ENCODE measurements around the gene KRTCAP2.

- TF ChIP-seq CTCF (IDR thresholded peaks at IDR 0.05), result no peak
- TF ChIP-seq POLR2AphosphoS5 (IDR thresholded peaks at IDR 0.05), result no peak
- no peak for TF ChIP-seq POLR2A (IDR thresholded peaks at IDR 0.05)
These were observed 44.9 kb downstream of the KRTCAP2 start for GRCh38 chr1:155127967-155128754.

All from prostate gland (tissue), 2 donors.